DOHH2 (cell line): ENCODE measurements around the gene RB1.

ENCODE experiments used
- CTCF ChIP-seq: fragments of 200-600 bp; sonication (generic); IDR thresholded peaks from one replicate; pipeline ENCODE4 v1.5.1; 2014; ENCODE audit warnings: antibody characterized with exemption, mild to moderate bottlenecking, low read depth, low read length; ENCODE audit not compliant: poor library complexity, severe bottlenecking
- EZH2phosphoT487 ChIP-seq: fragments of 200-600 bp; sonication (generic); IDR thresholded peaks from 2 replicates; pipeline ENCODE4 v1.6.1; 2017; ENCODE audit warnings: borderline replicate concordance, mild to moderate bottlenecking, antibody characterized with exemption, low read length, moderate library complexity, mixed read lengths

GRCh38 chr13:48411841-48412531 is 108.4 kb downstream of the RB1 start:
- TF ChIP-seq CTCF (no peak), EZH2phosphoT487 (no peak)
